Measurements from ENCODE around the gene CAMTA1.

DNA sequence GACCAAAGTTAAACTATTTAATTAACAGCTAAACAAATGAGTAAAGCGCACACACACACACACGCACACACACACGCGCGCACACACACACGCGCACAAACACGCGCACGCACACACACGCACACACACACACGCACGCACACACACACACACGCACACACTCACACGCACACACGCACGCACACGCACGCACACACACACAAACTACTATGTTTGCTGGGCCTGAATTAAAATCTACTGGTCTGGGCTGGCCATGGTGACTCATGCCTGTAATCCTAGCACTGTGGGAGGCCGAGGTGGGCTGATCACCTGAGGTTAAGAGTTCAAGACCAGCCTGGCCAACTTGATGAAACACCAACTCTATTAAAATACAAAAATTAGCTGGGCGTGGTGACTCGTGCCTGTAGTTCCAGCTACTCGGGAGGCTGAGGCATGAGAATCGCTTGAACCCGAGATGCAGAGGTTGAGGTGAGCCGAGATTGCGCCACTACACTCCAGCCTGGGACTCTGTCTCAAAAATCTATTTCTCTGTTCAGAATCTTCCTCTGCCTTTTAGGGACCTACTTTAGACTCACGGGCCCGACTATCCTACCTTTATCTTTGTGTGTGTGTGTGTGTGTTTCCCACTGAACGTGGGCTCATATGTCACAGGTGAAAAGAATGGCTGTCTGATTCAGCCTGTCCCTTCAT is 46.1 kb upstream of the CAMTA1 start:
- TF ChIP-seq CTCF (IDR thresholded peaks at IDR 0.05; ENCODE audit: insufficient read depth, low read depth, low read length) = no peak
- TF ChIP-seq EZH2 (IDR thresholded peaks at IDR 0.05; ENCODE audit: insufficient read depth, low read length) = no peak

Measured in astrocyte (in vitro differentiated cells and primary cell).